Stimulated activated CD4-positive, alpha-beta T cell treated with anti-CD3 and anti-CD28 coated beads, Interleukin-1b, Interleukin-23, amount 100 ng/mL, for 48 hours (primary cell): ENCODE results near the gene RAB3GAP2.
"Not testable (repeated sequence)": the region's sequence is repeated elsewhere in the genome, so short reads cannot be mapped to it uniquely, and the experiment has no call there.

Experiments used
- DNase-seq: peaks from one replicate; pipeline ENCODE4 v3.0.0-alpha.2; 2020

The RAB3GAP2 gene, protein sequence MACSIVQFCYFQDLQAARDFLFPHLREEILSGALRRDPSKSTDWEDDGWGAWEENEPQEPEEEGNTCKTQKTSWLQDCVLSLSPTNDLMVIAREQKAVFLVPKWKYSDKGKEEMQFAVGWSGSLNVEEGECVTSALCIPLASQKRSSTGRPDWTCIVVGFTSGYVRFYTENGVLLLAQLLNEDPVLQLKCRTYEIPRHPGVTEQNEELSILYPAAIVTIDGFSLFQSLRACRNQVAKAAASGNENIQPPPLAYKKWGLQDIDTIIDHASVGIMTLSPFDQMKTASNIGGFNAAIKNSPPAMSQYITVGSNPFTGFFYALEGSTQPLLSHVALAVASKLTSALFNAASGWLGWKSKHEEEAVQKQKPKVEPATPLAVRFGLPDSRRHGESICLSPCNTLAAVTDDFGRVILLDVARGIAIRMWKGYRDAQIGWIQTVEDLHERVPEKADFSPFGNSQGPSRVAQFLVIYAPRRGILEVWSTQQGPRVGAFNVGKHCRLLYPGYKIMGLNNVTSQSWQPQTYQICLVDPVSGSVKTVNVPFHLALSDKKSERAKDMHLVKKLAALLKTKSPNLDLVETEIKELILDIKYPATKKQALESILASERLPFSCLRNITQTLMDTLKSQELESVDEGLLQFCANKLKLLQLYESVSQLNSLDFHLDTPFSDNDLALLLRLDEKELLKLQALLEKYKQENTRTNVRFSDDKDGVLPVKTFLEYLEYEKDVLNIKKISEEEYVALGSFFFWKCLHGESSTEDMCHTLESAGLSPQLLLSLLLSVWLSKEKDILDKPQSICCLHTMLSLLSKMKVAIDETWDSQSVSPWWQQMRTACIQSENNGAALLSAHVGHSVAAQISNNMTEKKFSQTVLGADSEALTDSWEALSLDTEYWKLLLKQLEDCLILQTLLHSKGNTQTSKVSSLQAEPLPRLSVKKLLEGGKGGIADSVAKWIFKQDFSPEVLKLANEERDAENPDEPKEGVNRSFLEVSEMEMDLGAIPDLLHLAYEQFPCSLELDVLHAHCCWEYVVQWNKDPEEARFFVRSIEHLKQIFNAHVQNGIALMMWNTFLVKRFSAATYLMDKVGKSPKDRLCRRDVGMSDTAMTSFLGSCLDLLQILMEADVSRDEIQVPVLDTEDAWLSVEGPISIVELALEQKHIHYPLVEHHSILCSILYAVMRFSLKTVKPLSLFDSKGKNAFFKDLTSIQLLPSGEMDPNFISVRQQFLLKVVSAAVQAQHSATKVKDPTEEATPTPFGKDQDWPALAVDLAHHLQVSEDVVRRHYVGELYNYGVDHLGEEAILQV (N-terminal part only)

DNA sequence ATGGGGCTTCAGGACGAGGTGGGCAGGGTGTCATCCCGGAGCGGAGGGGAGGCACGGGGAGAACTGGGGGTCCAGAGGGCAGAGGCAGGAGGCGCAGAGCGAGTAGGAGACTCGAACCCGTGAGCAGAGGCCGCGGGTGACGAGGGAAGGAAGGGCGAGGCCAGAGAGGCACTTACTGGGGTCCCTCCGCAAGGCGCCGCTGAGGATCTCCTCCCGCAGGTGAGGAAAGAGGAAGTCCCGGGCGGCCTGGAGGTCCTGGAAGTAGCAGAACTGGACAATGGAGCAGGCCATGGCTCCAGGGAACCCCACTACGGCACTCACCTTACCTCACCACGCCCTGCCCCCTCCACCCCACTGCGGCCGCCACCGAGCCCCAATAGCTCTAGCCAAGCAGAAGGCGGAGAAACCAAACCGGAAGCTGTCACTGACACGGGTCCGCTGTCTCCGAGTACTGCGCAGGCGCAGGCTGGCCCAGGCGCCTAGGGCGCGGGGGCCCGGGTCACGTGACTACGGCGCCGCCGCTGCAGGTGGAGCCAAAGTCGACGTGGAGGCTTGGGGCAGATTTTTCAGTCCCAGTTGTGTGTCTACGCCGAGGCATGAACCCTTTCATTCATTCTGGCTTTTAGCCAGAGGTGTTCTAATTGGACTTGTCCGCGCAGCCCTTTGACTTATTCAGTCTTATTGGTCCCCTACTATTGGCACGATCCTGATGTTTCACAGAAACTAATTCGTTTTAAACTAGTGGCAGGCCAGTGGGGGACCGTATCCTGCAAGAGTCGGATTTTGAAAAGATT is at the start of gene RAB3GAP2:
RAB3GAP2 (minus strand) TSS at position 407 of the 794 bp plus-strand sequence; CDS start at position 291, 116 bp downstream.
- peak; percentile 96 for DNase-seq

DNA sequence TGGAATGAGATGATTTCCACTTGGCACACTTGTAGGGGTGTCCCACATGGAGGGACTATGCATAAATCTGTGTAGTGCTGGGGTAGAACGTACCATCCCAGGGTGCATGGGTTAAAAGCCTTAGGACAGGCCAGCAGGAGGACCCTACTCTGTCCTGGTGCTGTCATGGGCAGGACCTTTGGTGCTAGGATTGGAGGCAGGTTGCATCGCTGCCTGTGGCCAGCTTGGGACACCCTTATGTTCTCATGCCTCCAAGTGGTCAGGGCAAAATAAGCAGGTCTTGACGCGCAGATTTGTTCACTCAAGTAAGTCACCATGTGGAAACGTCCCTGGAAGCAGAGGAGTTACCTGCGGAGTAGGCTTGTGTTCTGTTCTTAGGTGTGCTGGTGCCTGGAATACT is 49.5 kb upstream of the RAB3GAP2 start:
- no peak for DNase-seq

DNA sequence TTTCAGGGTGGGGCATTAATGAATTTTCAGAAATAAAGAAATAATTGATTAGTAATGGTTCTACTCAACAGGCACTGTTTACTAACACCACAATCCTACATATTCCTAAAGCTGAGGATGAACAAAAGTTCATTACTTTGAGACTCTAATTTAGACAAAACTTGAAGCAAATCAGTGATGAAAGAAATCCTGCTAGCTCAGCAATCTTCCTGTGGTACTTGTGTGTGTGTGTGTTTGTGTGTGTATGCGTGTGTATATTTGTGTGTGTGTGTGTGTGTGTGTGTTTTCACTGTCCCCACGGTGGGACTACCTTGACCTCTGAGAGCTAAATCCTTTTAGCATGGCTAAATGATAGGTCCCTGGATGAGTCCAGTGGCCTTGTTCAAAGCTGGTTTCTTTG is 48.5 kb upstream of the RAB3GAP2 start:
- DNase-seq = no peak

DNA sequence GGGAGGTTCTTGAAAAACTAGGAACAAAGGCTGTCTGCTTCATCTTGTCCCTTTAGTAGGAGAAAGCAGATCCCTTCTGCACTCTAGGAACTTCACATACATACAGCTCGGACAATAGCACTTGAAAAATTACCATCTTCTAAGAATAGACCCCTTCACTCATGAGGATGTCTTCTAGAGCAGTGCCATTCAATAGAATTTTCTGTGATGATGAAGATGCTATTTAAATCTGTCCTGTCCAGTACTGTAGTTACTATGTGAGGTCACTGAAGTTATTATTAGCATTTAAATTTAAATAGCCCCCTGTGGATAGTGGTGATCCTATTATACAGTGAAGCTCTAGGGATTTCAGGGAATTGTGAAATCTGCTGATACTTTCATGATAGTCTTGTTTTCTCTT is 46.4 kb upstream of the RAB3GAP2 start:
- no peak for DNase-seq

DNA sequence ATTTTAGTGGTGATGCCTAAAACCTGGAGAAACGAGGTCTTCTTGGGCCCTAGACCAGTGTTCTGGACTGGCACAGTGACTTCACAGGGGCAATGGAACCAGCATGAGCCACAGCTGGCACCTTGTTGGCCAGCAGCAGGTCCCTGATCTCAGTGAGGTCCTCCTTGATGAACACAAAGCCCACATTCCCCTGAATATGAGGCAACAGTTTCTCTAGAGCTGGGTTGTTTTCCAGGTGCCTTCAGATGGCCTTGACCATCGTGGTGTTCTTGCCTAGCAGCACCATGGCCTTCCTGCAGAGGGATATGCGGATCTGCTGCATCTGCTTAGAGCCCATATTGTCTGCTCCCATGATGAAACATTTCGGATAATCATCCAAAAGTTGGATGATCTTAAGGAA is 44.9 kb upstream of the RAB3GAP2 start:
- DNase-seq = no peak

DNA sequence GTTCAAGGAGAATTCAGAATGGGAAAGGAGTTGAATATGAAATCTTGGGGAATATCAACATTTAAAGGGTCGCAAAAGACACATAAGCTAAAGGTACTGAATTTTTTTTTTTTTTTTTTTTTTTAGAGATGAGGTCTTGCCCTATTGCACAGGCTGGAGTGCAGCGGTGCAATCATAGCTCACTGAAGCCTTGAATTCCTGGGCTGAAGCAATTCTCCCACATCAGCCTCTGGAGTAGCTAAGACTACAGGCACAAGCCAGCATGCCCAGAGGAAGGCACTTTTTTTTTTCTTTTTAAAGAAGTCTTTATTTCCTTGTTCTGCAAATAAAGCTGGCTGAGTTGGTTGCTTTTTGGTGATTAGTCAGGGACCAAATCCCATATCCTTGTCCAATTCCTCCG is 44.1 kb upstream of the RAB3GAP2 start:
- DNase-seq = no peak

DNA sequence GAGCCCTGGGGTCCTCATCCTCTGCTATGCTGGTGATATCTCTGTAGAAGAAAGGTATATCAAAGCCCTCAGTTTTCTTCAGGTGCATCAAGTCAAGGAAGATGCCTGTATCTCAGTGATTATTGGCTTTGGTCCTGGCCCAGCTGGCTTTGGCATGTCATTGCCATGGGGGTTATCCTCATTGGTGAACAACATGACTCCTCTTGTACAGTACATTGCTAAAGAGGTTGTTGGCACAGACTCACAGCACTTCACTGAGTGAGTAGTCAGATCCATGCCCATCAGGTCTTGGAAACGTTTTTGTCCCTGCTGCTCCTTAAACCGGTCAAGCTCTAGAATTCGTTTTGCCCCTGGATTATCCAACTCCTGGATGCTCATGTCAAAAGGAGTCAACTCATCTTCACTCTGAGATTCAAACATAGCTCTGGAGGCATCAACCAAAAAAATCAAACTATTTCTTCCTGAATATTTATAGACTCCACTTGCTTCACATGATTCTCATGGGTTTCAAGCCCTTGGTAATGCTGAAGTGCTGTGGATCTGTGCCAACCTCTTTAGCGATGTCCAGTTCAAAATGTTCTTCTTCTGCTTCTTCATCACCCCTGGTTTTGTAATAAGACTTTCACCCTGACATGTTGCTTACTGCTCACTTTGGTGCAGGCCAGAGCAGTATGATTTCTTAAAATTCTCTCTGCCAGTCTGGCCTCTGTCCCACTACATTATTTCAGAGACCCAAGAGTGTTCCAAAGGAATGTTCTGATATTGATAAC is 43.0 kb upstream of the RAB3GAP2 start:
- no peak for DNase-seq

DNA sequence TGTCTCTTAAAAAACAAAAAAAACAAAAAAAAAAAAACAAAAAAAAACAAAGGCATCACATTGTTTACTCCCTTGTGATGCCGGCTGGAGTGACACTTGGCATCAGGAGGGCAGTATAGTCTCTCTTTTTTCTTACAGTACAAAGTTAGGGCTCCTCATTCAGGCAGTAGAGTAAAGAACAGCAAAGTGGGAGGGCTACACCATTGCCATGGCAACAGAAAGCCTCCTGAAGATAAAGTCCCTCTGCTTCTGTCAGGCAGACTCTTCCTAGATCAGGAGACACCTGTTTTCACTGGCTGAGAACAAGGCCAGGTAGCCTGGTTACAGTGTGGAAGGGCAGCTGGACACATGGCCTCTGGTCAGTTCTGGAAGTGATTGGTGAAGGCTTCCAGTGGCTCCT is 41.3 kb upstream of the RAB3GAP2 start:
- no peak for DNase-seq

DNA sequence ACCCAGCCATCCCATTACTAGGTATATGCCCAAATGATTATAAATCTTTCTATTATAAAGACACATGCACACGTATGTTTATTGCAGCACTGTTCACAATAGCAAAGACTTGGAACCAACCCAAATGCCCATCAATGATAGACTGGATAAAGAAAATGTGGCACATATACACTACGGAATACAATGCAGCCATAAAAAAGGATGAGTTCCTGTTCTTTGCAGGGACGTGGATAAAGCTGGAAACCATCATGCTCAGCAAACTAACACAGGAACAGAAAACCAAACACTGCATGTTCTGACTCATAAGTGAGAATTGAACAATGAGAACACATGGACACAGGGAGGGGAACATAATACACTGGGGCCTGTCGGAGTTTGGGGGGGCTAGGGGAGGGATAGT is 37.9 kb upstream of the RAB3GAP2 start:
- DNase-seq = not testable (repeated sequence)

DNA sequence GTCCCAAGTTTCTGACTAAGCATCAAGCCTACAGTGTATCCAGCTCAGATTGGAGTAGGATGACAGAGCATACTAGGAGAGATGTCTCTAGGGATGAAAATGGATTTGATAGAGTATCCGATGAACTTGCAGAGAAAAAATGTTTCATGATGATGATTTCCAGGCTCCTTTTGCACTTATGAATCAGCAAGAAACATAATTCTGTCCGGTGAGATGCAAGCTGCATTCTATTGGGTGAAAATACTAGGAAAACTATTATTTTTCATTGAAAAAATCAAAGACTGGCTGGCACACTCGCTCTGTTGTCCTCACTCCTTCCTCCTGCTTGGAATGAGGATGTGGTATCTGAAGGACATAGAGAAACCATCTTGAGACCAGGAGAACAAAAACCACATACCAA is 35.4 kb upstream of the RAB3GAP2 start:
- no peak for DNase-seq

DNA sequence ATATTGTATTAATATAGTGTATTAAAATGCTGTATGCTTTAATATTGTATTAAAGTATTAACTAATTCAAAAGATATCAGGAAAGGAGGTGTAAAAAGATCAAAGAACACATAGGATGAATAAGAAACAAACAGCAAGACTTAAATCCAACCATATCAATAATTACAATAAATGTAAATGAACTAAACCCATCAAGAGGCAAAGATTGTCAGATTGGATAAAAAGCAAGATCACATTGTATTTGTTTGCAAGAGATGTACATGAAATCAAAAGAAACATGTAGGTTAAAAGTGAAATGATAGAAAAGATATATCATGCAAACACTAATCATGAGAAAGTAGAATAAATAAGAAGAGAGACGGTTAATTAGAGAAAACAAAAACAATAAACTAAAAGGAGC is 34.1 kb upstream of the RAB3GAP2 start:
- no peak for DNase-seq

DNA sequence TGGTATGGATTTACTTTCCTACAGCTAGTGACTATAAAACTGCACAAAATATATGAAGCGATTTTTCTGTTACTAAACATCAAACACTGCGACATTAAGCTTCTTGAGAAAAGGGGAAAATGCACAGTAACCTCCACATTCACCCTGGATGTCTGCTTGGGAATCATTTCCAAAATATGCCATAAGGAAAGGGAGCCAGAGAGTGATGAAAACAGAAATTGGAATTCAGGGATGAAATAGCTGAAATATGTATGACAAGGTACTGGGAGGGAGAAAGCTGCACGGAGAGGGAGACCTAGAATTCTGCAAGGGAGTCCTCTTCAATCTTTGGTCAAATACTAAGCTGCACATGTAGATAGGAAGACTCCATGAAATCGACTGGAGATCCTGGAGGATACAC is 31.6 kb upstream of the RAB3GAP2 start:
- no peak for DNase-seq

DNA sequence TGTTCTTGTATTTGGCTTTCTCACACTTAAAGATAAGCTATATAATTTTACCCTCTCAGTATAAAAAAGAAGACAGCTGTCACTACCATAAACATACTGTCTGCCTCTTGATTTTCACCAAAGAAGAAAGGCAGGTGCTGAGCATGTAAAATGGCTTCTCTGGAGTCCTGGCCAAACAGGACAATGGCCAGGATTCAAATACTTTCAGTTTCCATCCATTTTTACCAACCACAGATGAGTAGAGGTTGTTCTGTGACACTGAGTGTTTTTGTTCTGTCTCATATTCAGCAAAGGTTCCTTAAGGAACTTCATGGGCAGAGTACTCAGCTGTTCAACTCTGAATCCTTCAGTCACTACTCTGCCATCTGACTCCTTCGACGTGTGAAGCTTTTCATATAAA is 29.4 kb upstream of the RAB3GAP2 start:
- DNase-seq = no peak

DNA sequence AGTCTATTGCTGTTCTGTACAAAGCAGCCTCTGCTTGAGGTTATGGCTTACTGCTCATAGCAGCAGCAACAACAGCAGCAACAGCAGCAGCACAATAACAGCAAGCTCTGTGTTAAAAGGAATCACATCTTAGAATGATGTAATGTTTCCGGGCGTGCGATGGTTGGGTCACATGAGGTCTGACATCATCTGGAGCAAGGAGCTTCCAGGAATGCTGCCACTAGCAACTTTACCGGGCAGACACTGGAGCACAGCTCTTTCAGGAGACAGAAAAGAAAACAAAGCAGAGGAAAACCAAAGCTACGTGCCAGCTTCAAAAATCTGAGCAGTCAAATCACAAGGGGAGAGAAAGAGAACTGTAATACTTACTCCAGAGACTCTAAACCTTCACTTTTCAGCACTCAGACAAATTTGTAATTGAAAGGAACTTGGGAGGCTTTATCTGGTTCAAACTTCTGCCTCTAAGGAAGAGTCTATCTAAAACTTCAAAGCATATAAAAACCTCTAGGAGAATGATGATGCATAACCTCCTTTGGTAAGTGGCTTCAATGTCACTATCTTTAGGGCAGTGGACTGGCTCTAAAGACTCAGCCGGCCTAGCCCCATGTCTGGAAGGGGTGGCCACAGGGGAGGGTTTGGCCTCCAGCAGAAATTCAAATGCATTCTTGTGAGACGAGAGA is 28.3 kb upstream of the RAB3GAP2 start:
- DNase-seq = no peak

DNA sequence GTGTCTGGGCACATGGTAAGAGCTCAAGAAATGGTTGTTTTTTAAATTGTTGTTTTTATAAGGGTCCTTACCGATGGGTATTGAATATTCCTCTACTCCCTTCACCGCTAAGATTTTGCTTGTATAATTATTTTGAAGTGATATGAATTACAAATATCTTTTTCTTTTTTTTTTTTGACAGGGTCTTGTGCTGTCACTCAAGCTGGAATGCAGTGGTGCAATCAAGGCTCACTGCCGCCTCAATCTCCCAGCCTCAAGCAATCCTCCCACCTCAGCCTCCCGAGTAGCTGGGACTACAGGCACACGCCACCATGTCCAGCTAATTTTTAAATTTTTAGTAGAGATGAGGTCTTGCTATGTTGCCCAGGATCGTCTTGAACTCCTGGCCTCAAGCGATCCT is 27.1 kb upstream of the RAB3GAP2 start:
- no peak for DNase-seq

DNA sequence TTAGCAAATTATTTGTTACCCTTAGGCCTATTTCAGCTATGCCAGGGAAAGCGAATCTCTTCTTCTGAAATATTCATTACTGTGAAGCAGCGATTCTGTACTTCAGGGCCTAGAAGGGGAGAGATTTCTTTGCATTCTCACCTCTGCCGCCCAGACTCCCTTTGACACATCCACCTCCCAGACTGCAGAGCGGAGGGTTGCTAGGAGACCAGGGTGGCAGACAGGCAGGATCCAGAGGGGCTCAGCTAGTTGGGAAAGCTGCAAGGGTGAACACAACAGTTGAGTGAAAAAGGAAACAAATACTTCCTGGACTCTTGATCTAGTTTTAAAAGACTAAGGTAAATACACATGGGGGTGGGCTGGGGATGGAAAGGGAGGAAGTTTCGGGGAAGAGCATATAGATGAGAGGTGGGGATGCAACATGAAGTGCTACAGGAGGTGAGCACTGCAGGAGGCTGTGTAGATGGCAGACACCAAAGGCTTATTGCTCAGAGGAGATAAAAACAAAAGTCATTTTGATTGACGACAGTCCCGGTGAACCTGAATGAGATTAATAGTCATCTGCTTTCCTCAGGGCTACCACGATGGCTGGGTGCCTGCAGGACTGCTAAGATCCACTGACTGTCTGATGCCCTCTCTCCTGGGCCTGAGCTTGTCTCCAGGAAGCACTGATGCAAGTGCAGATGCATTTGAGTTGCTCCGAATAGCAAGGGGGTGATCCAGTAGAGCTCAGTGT is 26.4 kb upstream of the RAB3GAP2 start:
- no peak for DNase-seq

DNA sequence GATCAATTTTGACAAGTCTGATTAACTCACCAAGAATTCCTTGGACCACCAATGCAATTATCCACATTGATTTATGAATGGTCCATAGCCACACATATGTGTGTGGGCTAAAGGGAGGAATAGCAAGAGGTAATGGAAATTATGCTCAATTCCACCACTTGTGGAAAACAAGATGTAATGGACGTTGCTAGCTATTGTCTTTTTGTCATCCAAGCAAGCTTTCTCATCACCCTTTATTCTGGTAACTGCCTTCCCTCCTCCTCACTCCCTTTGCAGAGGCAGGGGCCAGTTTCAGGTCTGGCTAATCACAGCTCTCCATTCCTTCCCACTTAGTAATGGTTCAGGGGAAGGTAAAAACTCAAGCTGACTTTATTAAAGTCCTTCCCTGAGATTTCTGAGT is 24.7 kb upstream of the RAB3GAP2 start:
- DNase-seq = no peak

DNA sequence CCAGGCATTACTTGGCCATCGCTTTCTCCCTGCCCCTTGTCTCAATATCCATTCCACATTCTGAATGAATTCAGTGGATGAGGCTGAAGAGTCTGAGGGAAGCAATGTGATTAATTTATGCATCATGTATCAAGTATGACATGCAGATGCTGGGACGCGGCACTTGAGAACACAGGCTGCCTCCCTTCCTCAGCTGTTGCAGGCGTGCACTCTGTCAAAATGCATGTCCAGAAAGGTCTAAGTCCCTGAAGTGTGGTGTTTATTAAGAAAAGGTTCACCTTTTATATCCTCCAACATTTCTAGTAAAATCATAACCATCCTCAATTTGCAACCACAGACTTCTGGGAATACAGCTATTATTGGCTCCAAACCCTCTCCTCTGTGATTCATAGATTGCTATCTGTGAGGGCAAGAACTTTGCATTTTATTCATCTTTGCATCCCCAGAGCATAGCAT is 22.6 kb upstream of the RAB3GAP2 start:
- DNase-seq = no peak

DNA sequence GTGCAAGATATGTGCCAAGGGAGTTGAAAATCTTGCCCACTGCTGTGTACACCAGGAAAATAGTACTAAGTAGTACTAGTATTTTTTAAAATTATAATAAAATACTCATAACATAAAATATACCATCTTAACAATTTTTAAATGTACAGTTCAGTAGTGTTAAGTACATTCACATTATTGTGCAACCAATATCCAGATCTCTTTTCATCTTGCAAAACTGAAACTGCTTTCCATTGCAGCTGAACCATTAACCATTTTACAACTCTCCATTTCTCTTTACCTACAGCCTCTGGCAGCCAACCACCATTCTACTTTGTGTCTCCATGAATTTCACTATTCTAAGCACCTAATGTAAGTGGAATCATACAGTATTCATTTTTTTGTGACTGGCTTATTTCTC is 19.3 kb upstream of the RAB3GAP2 start:
- no peak for DNase-seq

DNA sequence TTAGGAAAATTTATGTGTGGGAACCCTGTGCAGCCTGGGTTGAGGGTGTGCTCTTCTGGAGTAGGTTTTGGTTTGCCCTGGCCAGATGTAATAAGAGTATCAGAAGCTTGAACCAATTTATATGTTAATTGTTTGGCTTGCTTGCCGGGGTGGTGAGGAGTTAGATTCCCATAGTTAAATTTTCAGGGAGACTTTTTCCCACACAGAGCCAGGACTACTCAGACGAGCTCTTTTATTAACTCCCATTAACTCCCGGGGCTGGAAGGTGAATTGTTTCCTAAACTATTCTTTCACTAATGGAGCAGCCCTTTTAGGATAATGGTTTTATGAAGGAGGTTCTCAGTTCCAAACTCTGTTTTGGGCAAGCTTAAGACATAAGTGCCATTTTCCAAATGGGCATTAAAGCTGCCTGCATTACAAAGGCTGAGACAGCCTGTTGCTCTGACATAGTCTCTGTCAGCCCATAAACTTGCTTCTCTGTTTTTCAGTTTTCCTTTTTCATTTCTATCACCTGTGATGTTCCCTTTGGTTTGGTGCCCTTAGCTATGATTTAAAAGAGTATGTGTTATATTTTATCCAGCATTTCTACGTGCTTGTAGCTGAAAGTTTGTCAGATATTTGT is 18.0 kb upstream of the RAB3GAP2 start:
- no peak for DNase-seq
